Right lobe of liver (tissue), 6 donors: Measurements from ENCODE around the gene SVEP1. TPM values are rescaled to one million over a fixed set of nuclear protein-coding genes. Genes with fewer than 3 reads are reported as not detected.
A peak's percentile ranks its signal among the peaks of the same experiment; 100 is the strongest.

Source experiments
- ATAC-seq, 4 donors: fragments of 200-7000 bp; cut with Tn5 transposase; one replicate each; pipeline ENCODE4 v1.9.1; 2020; ENCODE audit warnings: mild to moderate bottlenecking in 4 of 4, moderate library complexity in 4 of 4
- DNase-seq, 3 donors: peaks; one replicate each; pipeline ENCODE4 v3.0.0-alpha.2; 2020
- H3K27ac ChIP-seq, 3 donors: fragments of 200-600 bp; one replicate each; pipeline ENCODE4 v1.8.0; 2022
- H3K27me3 ChIP-seq, 2 donors: fragments of 200-600 bp; one replicate each; pipeline ENCODE4 v1.8.0; 2022
- H3K36me3 ChIP-seq, 4 donors: fragments of 200-600 bp; sonication (generic) in 1 of 4; one replicate each; pipeline versions ENCODE4 v1.5.1 to v1.8.0; 2017 to 2022; ENCODE audit warnings: control low read depth in 1 of 4
- H3K4me1 ChIP-seq, 4 donors: fragments of 200-600 bp; sonication (generic) in 1 of 4; one replicate each; pipeline versions ENCODE4 v1.5.1 to v1.8.0; 2017 to 2022; ENCODE audit warnings: control low read depth in 1 of 4
- H3K4me3 ChIP-seq, 3 donors: fragments of 200-600 bp; one replicate each; pipeline ENCODE4 v1.8.0; 2022
- H3K9me3 ChIP-seq, 4 donors: fragments of 200-600 bp; sonication (generic) in 1 of 4; one replicate each; pipeline versions ENCODE4 v1.5.1 to v1.8.0; 2017 to 2022; ENCODE audit warnings: control low read depth in 1 of 4
- CTCF ChIP-seq, 4 donors: fragments of 200-600 bp in 3 of 4; fragments of 450-650 bp in 1 of 4; IDR thresholded peaks; one replicate each; pipeline versions ENCODE4 v1.5.1 to v1.8.0; 2016 to 2022; ENCODE audit warnings: antibody characterized with exemption in 4 of 4, mild to moderate bottlenecking in 2 of 4
- POLR2A ChIP-seq: fragments of 450-650 bp; IDR thresholded peaks from one replicate; pipeline ENCODE4 v1.6.1; 2017; ENCODE audit warnings: antibody characterized with exemption, mild to moderate bottlenecking
- WGBS: methylation state at CpG from one replicate; pipeline ENCODE4 v1.1.6; 2018; ENCODE audit warnings: low coverage, low lambda C conversion rate; ENCODE audit not compliant: insufficient coverage; ENCODE audit errors: missing lambda C conversion rate; 5-methylcytosine and 5-hydroxymethylcytosine counted together
- intact Hi-C, 2 donors: fragments of 100-400 bp; cut with DNase I; formaldehyde crosslinking; loops; one replicate each; pipeline versions ENCODE4 v1.11.2 to v1.14.1; 2022
- total RNA-seq, 6 experiments: library from RNA; depleted of rRNA in 2 of 6; stranded (reverse); fragments of >200 nt in 2 of 6; fragmentation: NEBNext Ultra II Directional in 3 of 6; extraction: Animal tissue kit (Norgen Biotek cat#: 25700) in 3 of 6; gene quantifications; one replicate each; pipeline versions ENCODE4 v1.1.0 to v1.2.4, GENCODE V29; 2016 to 2023
- donor health status: DM: no; HTN: yes; CAD: no.
- donor health status: DM: no; HTN: no; CAD: no.
- donor health status: DM: no; HTN: no; CAD: no.
- donor health status: DM: no; HTN: yes; CAD: no.
- donor health status: DM: no; HTN: yes; CAD: no.

The SVEP1 gene
- total RNA-seq, 6 experiments from 2014 or later = 1.6 to 7.8 (median 4.6) TPM

- ATAC-seq (no peak), DNase-seq (no peak)
- Histone ChIP-seq H3K27me3 (no peaks in the 10 kb centered on the region), H3K27ac (no peak overlapping the region), H3K4me1 (no peaks in the 10 kb centered on the region), H3K36me3 (no peaks in the 10 kb centered on the region), H3K9me3 (no peaks in the 10 kb centered on the region), H3K4me3 (no peak overlapping the region)
- TF ChIP-seq POLR2A (no peak), CTCF (IDR thresholded peaks at IDR 0.05) (no peak)
- intact Hi-C loops = no loop called here
- whole genome bisulfite sequencing = 33% methylated on average over 1 of the region's 1 CpG
These were observed 13.4 kb downstream of the SVEP1 start for GRCh38 chr9:110566156-110566555.

GRCh38 chr9:110561826-110562225 lies 17.7 kb downstream of the SVEP1 start:
- Histone ChIP-seq H3K4me1 (no peaks in the 10 kb centered on the region), H3K4me3 (no peak overlapping the region), H3K27ac (no peak overlapping the region), H3K27me3 (no peaks in the 10 kb centered on the region), H3K36me3 (no peaks in the 10 kb centered on the region), H3K9me3 (no peaks in the 10 kb centered on the region)
- ATAC-seq = no peak
- DNase-seq = no peak
- intact Hi-C loops = no loop called here
- no peak for TF ChIP-seq POLR2A
- no peak for TF ChIP-seq CTCF (IDR thresholded peaks at IDR 0.05)
- WGBS = 83% methylated on average over 2 of the region's 2 CpGs

- H3K4me3 ChIP-seq = no peak overlapping the region
- H3K36me3 ChIP-seq = no peaks in the 10 kb centered on the region
- H3K27ac ChIP-seq = no peak overlapping the region
- H3K4me1 ChIP-seq = peaks cover 0 to 9% (median 0%) of the 10 kb centered on the region in 4 donors
- intact Hi-C loops = no loop called here
- 69% methylated on average over 1 of the region's 1 CpG for WGBS
- TF ChIP-seq CTCF (IDR thresholded peaks at IDR 0.05) (no peak), POLR2A (no peak)
- no peak for DNase-seq
- no peak for ATAC-seq
- no peaks in the 10 kb centered on the region for H3K27me3 ChIP-seq
- H3K9me3 ChIP-seq = no peaks in the 10 kb centered on the region
These were observed 19.7 kb downstream of the SVEP1 start for GRCh38 chr9:110559869-110560268.

- DNase-seq (peak in 2 of 3 donors; percentile 37 to 49), ATAC-seq (peak; percentile 91 to 99 (median 94))
- Histone ChIP-seq H3K9me3 (no peaks in the 10 kb centered on the region), H3K4me3 (no peak overlapping the region), H3K27ac (no peak overlapping the region), H3K36me3 (no peaks in the 10 kb centered on the region), H3K27me3 (no peaks in the 10 kb centered on the region), H3K4me1 (peaks cover 0 to 9% (median 0%) of the 10 kb centered on the region in 4 donors)
- TF ChIP-seq CTCF (IDR thresholded peaks at IDR 0.05) (no peak), POLR2A (no peak)
- WGBS = 30% methylated on average over 6 of the region's 6 CpGs
- intact Hi-C loops = no loop called here
These were observed 23.8 kb downstream of the SVEP1 start for GRCh38 chr9:110555551-110556331.
